Measurements from ENCODE around the gene FILIP1L.

Gene FILIP1L

DNA sequence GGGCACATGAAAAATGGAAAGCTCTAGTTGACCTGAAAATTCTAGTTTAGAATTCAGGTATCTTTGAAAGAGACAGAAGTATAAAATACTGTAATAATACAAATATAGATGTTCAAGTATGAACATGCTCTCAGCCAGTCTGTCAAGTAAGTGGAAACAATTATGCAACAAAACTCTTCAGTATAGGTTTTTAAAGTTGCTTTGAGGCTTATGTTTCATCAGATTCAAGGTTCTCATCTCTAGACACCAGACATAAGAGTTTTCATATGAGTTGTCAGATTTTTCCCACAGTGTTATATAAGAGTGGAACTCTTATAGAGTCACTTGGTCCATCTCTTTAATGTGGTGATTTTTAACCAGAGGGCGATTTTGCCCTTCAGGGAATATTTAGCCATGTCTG lies 274.7 kb downstream of the FILIP1L start:
- in situ Hi-C loops (cut with MboI; ENCODE audit: low sequenced_read_pairs, unreplicated experiment) = loop anchor here (5.0 to 25.0 kb wide), 2 partner anchors 413 to 748 kb away; no protein-coding TSS in a partner anchor
- TF ChIP-seq, protein P1, sequence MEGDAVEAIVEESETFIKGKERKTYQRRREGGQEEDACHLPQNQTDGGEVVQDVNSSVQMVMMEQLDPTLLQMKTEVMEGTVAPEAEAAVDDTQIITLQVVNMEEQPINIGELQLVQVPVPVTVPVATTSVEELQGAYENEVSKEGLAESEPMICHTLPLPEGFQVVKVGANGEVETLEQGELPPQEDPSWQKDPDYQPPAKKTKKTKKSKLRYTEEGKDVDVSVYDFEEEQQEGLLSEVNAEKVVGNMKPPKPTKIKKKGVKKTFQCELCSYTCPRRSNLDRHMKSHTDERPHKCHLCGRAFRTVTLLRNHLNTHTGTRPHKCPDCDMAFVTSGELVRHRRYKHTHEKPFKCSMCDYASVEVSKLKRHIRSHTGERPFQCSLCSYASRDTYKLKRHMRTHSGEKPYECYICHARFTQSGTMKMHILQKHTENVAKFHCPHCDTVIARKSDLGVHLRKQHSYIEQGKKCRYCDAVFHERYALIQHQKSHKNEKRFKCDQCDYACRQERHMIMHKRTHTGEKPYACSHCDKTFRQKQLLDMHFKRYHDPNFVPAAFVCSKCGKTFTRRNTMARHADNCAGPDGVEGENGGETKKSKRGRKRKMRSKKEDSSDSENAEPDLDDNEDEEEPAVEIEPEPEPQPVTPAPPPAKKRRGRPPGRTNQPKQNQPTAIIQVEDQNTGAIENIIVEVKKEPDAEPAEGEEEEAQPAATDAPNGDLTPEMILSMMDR (IDR thresholded peaks at IDR 0.05; ENCODE audit: borderline replicate concordance, control extremely low read depth, extremely low read depth, insufficient read depth, missing control alignments) = no peak
- no peak for DNase-seq (ENCODE audit: low spot score)

DNA sequence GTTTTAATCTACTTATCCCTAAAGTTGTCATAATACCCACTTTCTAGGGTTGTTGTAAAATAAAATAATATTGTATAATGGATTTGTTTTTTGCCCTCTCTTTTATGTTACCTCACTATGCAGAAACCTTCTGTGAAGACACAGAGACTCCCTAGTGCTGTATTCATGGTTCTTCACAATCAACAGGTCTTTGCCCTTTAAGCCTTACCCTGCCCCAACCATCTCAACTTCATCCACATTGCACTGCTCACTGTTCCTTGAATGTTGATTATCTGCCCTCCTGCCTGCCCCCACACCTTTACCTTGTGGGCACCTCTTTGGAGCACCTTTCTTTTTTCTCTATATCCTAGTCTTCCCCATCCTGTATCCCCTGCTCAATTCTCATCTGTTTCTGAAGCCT lies 275.5 kb downstream of the FILIP1L start:
- in situ Hi-C loops (cut with MboI; ENCODE audit: low sequenced_read_pairs, unreplicated experiment) = loop anchor here (5.0 to 25.0 kb wide), 2 partner anchors 414 to 749 kb away; no protein-coding TSS in a partner anchor
- TF ChIP-seq, protein P1 (IDR thresholded peaks at IDR 0.05; ENCODE audit: borderline replicate concordance, control extremely low read depth, extremely low read depth, insufficient read depth, missing control alignments) = no peak
- DNase-seq (ENCODE audit: low spot score) = no peak

DNA sequence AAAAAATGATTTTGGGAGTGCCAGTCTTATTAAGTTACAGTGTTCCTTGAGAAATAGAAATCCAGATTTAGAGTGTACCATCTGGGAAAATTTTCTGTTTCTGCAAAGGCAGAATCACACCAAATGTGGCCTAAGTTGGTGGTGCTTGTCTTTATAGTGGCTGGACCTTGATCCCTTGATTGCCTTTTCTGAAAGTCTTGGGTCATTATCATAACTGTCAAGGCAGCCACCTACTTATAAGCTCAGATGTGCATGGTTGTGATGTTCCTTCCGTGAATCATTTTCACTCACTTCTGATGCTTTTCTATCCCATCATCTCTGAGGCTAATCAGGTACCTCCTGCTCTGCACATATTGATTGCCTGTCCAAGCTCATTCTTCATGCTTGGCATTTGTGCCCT lies 276.6 kb downstream of the FILIP1L start:
- in situ Hi-C loops (cut with MboI; ENCODE audit: low sequenced_read_pairs, unreplicated experiment) = loop anchor here (5.0 to 25.0 kb wide), 2 partner anchors 415 to 750 kb away; no protein-coding TSS in a partner anchor
- TF ChIP-seq, protein P1 (IDR thresholded peaks at IDR 0.05; ENCODE audit: borderline replicate concordance, control extremely low read depth, extremely low read depth, insufficient read depth, missing control alignments) = no peak
- no peak for DNase-seq (ENCODE audit: low spot score)

DNA sequence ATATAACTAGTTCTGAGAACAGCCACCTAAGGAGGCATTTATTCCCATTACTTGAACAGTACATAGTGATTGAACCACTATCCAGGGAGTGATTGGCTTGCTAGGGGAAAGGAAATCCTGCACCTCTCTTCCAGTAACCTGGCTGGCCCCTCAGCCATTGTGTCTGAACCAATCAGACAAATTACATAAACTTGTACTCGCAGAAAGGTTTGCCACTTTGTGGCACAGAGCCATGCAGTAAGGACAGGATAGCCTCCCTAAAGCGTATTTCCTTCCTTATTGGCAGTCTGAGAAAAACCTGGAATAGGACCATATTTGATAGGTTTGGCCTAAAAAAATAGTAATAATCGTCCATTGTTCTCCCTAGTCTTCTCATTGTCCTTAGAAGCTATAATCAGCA lies 277.6 kb downstream of the FILIP1L start:
- in situ Hi-C loops (cut with MboI; ENCODE audit: low sequenced_read_pairs, unreplicated experiment) = loop anchor here (5.0 to 25.0 kb wide), 2 partner anchors 416 to 751 kb away; no protein-coding TSS in a partner anchor
- TF ChIP-seq, protein P1 (IDR thresholded peaks at IDR 0.05; ENCODE audit: borderline replicate concordance, control extremely low read depth, extremely low read depth, insufficient read depth, missing control alignments) = no peak
- no peak for DNase-seq (ENCODE audit: low spot score)

DNA sequence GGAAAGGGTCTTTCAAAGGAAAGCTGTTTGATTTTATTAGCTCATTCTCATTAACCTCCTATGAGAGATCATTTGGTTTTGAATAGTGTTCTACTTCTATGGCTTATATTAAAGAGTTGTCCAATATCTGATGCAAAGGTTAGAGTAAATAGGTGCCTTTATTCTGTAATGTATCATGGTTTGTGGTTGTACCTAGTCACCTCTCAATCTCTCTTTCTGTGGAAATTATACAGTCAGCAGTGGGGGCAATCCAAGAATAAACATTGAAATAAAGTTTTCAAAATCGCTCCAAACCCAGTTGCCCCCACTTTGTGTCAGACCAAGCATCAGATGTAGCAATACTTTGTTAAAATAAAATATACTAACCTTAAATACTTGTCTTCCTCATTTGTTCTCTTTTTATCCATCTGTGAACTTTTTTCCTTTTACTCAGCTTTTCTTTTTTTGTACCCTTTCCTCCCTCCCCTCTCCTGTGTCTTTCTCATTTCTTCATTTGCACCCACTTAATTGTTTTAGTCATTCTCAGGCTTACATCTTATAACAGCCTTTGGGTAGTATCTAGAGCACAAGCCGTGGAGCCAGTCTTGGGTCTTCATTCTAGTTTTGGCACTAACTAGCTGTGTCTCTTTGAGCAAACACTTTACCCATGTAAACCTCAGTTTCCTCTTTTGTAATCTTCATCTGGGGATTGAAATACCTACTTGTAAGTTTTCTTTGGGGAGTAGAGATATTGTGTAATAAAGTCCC lies 279.9 kb downstream of the FILIP1L start:
- no peak for DNase-seq (ENCODE audit: low spot score)
- TF ChIP-seq, protein P1 (IDR thresholded peaks at IDR 0.05; ENCODE audit: borderline replicate concordance, control extremely low read depth, extremely low read depth, insufficient read depth, missing control alignments) = no peak
- in situ Hi-C loops (cut with MboI; ENCODE audit: low sequenced_read_pairs, unreplicated experiment) = loop anchor here (25.0 kb wide), 1 partner anchor 753 kb away; no protein-coding TSS in a partner anchor

DNA sequence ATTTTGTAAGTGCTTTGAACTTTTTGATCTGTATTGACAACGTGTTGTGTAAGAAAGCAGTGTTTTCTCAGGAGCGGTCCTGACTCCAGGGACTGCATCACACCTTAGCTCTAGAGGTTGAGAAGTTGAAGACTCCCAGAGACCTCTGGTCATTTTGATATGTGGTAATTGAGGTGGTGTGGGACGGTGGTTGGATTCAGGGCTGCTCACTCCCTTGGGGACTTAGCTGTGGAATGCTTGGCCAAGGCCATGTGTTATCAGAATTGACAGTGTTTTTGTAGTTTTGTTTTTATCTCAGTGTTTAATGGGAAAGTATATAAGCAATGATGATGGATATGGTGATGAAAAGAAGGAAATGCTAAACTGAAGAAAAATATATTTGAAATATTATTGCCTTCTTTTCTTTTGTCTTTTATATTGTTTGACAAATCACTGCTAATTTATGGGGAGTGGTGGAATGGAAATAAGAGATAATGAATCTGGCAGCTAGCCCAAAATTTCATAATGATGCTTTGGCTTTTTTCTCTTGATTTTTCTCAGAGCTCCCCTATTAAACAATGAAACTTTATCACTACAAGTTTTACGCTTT lies 280.6 kb downstream of the FILIP1L start:
- in situ Hi-C loops (cut with MboI; ENCODE audit: low sequenced_read_pairs, unreplicated experiment) = loop anchor here (25.0 kb wide), 1 partner anchor 754 kb away; no protein-coding TSS in a partner anchor
- TF ChIP-seq, protein P1 (IDR thresholded peaks at IDR 0.05; ENCODE audit: borderline replicate concordance, control extremely low read depth, extremely low read depth, insufficient read depth, missing control alignments) = no peak
- no peak for DNase-seq (ENCODE audit: low spot score)
